GM20000 (cell line): ENCODE data around the gene CEP41.

ENCODE experiments used
- DNase-seq: peaks from one replicate; pipeline ENCODE4 v3.0.0; 2012; ENCODE audit warnings: low spot score
- CTCF ChIP-seq: IDR thresholded peaks from 2 replicates; pipeline ENCODE4 v1.5.1; 2012; ENCODE audit warnings: mild to moderate bottlenecking, control low read depth; ENCODE audit errors: extremely low read depth, missing control alignments

The CEP41 gene

GRCh38 chr7:130436253-130436652 lies 4.6 kb downstream of the CEP41 start:
- no peak for TF ChIP-seq CTCF
- no peak for DNase-seq

- TF ChIP-seq CTCF, result no peak
- DNase-seq, result no peak
Observed at GRCh38 chr7:130435311-130435854, 5.4 kb downstream of the CEP41 start.

- no peak for DNase-seq
- no peak for TF ChIP-seq CTCF
Observed at GRCh38 chr7:130433301-130433700, 7.5 kb downstream of the CEP41 start.

- no peak for DNase-seq
- TF ChIP-seq CTCF, result no peak
Observed at GRCh38 chr7:130432886-130433285, 7.9 kb downstream of the CEP41 start.

GRCh38 chr7:130430841-130431666 lies 9.8 kb downstream of the CEP41 start:
- DNase-seq, result no peak
- no peak for TF ChIP-seq CTCF

- TF ChIP-seq CTCF, result no peak
- no peak for DNase-seq
Observed at GRCh38 chr7:130430115-130430514, 10.7 kb downstream of the CEP41 start.

- DNase-seq, result no peak
- TF ChIP-seq CTCF, result no peak
Observed at GRCh38 chr7:130429019-130429418, 11.8 kb downstream of the CEP41 start.
